Loucy (cell line): ENCODE results near the gene UBE2G1.

Experiments
- EZH2phosphoT487 ChIP-seq: fragments of 200-600 bp; IDR thresholded peaks from 2 replicates; pipeline ENCODE4 v1.6.1; 2018; ENCODE audit warnings: antibody characterized with exemption, mild to moderate bottlenecking, moderate library complexity, borderline replicate concordance
- TF ChIP-seq, protein P1 (sequence below): fragments of 200-600 bp; sonication (generic); conservative IDR thresholded peaks from 2 replicates; pipeline ENCODE4 v1.5.1; 2014; ENCODE audit warnings: mild to moderate bottlenecking, antibody characterized with exemption, low read length

DNA sequence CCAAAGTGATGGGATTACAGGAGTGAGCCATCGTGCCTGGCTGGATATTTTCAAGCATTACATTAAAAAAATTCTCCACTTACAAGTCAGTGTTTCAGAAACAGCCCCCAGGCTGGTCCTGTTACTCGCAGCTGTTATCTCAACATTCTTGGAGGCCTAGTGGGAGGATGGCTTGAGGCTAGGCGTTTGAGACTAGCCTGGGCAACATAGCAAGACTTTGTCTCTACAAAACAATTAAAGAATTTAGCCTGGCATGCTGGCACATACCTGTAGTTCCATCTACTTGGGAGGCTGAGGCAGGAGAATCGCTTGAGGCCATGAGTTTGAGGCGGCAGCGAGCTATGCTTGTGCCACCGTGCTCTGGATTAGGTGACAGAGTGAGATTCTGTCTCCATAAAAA lies 40.7 kb upstream of the UBE2G1 start:
- TF ChIP-seq, protein P1, sequence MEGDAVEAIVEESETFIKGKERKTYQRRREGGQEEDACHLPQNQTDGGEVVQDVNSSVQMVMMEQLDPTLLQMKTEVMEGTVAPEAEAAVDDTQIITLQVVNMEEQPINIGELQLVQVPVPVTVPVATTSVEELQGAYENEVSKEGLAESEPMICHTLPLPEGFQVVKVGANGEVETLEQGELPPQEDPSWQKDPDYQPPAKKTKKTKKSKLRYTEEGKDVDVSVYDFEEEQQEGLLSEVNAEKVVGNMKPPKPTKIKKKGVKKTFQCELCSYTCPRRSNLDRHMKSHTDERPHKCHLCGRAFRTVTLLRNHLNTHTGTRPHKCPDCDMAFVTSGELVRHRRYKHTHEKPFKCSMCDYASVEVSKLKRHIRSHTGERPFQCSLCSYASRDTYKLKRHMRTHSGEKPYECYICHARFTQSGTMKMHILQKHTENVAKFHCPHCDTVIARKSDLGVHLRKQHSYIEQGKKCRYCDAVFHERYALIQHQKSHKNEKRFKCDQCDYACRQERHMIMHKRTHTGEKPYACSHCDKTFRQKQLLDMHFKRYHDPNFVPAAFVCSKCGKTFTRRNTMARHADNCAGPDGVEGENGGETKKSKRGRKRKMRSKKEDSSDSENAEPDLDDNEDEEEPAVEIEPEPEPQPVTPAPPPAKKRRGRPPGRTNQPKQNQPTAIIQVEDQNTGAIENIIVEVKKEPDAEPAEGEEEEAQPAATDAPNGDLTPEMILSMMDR, result no peak
- TF ChIP-seq EZH2phosphoT487, result no peak
